HG02623 (cell line): Measurements from ENCODE around the gene MGRN1.
A peak's percentile ranks its signal among the peaks of the same experiment; 100 is the strongest.

ENCODE experiments used
- ATAC-seq: cut with Tn5 transposase; IDR thresholded peaks from one replicate; pipeline ENCODE4 v1.9.1; 2021; ENCODE audit warnings: moderate library complexity; ENCODE audit not compliant: unreplicated experiment

Gene MGRN1

GRCh38 chr16:4618645-4619418 lies 5.8 kb upstream of the MGRN1 start:
- no peak for ATAC-seq

GRCh38 chr16:4623593-4623992 lies 1.0 kb upstream of the MGRN1 start:
- no peak for ATAC-seq

GRCh38 chr16:4624827-4625559 lies 367 bp downstream of the MGRN1 start:
- ATAC-seq, result peak; percentile 58

- ATAC-seq, result no peak
Measured at GRCh38 chr16:4625560-4626159, 1.0 kb downstream of the MGRN1 start.

DNA sequence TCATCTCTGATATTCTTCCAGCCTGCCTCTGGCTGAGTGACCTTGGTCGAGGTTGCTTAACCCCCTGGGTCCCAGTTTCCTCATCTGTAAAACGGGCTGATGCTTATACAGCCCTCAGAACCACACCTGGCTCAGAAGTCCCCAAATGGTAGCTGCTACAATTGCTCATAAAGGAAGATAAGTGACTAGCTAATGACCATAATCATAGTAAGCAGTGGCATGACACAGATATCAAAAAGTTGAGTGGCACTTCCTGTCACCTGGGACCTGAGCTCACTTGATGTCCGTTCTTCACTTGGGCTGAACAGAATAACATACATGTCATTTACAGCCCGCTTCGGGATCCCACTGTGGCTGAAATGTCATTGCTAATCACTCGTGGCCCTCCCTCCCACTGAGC lies 1.8 kb downstream of the MGRN1 start:
- no peak for ATAC-seq

GRCh38 chr16:4628283-4628682 lies 3.7 kb downstream of the MGRN1 start:
- no peak for ATAC-seq

- ATAC-seq, result no peak
Measured at GRCh38 chr16:4631444-4631843, 6.8 kb downstream of the MGRN1 start.

GRCh38 chr16:4633910-4634635 lies 9.4 kb downstream of the MGRN1 start:
- no peak for ATAC-seq

GRCh38 chr16:4634768-4635167 lies 10.1 kb downstream of the MGRN1 start:
- ATAC-seq, result no peak

GRCh38 chr16:4636196-4636595 lies 11.6 kb downstream of the MGRN1 start:
- no peak for ATAC-seq

- ATAC-seq, result no peak
Measured at GRCh38 chr16:4637501-4638166, 13.0 kb downstream of the MGRN1 start.

- no peak for ATAC-seq
Measured at GRCh38 chr16:4639899-4640509, 15.4 kb downstream of the MGRN1 start.

GRCh38 chr16:4640572-4641305 lies 16.1 kb downstream of the MGRN1 start:
- ATAC-seq, result no peak

DNA sequence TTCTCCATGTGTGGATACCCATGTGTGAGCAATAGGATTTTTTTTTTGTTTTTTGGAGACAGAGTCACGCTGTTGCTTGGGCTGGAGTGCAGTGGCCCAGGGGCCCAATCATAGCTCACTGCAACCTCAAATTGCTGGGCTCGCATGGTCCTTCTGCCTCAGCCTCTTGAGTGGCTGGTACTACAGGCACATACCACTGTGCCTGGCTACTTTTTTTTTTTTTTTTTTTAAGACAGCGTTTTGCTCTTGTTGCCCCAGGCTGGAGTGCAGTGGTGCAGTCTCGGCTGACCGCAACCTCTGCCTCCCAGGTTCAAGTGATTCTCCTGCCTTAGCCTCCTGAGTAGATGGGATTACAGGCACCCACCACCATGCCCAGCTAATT lies 16.7 kb downstream of the MGRN1 start:
- no peak for ATAC-seq

- ATAC-seq, result no peak
Measured at GRCh38 chr16:4641895-4642294, 17.3 kb downstream of the MGRN1 start.

- no peak for ATAC-seq
Measured at GRCh38 chr16:4646773-4647643, 22.4 kb downstream of the MGRN1 start.

DNA sequence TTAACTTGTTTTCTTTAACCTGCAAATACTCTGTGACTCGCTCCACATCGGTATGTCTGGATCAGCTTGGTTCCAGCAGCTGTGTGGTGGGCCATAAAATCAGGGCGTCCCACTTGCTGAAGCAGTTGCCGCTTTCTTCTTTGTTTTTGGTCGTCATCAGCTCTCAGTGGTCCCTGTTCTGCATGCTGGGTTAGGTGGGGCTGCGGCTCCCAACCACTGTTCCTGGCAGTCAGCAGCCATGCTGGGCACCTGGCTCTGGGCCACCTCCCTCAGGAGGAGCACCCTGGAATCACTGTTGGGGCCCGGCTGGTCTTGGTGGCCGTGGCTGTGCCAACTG lies 23.0 kb downstream of the MGRN1 start:
- ATAC-seq, result no peak

- ATAC-seq, result no peak
Measured at GRCh38 chr16:4648917-4649316, 24.3 kb downstream of the MGRN1 start.
